Effector CD4-positive, alpha-beta T cell (primary cell): ENCODE results near the gene ARID2.

ENCODE experiments used
- DNase-seq: peaks from one replicate; pipeline ENCODE4 v3.0.0-alpha.2; 2020

The ARID2 gene

DNA sequence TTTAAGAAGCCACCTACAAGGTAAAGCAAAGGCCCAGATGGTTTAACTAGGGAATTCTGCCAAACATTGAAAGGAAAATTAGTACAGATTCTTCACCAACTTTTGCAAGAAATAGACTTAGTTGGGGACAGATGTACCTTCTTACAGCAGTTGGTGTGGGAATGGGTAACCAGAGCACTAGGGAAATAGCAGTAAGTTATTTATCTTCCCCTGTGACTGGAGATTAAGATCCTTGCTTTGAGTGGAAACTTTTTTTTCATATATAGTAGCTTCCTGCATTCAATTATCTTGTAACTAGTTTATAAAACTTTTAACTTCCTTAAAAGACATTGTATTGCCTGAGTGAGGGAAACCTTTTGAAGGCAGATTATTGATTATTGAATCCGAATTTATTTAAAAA is 44.2 kb downstream of the ARID2 start:
- DNase-seq: no peak

DNA sequence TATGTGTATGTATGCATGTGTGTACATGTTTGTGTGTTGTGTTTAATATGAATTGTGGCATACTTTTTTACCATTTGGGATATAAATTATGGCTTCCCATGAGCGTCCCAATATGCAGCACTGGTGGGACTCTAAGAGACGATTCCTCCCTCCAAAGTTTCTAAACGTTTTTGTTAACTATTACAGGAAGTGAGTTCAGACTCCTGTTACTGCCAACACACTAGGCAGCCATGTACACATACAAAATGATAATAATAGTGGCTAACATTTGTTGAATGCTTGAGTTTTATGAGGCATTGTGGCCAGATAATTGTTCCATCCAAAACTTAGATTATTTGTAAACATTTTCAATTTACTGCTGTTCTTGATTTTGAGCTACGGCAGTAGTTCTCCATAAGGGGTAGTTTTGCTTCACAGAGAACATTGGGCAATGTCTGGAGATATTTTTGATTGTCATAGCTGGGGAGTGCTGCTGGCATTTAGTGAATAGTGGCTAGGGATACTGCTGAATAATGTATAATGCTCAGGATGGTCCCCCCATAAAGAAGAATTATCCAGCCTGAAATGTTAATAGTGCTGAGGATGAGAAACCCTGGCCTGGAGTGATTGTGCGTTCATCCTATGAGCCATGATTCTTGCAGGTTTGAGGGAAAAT is 45.1 kb downstream of the ARID2 start:
- DNase-seq: no peak

DNA sequence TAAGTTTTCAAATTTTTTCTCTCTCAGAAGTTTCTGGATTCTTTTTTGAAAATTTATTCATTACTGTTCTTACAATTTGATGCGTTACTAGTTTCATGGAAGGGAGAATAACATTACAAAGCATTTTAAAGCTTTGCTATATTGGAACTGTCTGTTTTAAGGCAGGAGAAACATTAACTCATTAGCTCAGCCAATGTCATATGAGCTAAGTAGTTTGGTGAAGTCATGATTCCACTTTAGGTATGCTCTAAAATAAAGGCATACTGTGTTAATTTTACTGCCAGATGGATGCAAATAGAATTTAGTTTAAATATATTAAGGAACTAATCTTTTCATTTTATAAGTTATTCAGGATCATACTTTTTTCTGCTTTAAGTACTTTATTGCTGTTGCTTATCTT is 46.0 kb downstream of the ARID2 start:
- no peak for DNase-seq

DNA sequence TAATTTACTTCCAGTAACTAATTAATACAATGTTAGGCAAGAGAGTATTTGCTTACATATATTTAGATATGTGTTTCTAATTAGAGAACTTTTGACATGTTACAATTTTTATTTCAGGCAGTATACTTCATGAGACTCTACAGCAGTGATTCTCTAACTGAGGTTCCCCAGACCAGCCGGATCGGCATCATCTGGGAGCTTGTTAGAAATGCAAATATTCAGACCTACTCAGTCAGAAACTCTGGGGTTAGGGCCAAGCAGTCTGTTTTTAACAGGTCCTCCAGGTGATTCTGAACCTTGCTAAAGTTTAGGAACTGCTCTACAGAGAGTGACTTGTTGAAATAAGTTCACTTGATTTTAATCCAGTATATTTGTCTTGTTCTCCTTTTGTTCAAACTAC is 46.5 kb downstream of the ARID2 start:
- no peak for DNase-seq

DNA sequence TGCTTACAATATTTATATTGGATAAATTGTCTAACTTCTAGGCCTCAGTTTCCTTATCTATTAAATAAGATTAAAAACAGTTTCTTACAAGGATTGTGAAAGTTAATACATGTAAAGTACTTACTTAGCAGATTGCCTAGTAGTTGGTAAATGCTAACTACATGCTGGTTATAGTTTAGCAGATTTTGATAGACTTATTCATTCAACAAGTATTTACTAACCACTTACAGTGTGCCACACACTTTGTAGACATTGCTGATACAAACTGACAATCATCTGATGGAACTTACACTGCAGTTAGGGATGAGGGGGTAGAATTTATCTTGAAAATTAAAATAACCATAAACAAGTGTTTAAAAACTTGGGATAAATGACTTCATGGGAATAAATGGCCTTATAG is 50.4 kb downstream of the ARID2 start:
- DNase-seq: no peak

DNA sequence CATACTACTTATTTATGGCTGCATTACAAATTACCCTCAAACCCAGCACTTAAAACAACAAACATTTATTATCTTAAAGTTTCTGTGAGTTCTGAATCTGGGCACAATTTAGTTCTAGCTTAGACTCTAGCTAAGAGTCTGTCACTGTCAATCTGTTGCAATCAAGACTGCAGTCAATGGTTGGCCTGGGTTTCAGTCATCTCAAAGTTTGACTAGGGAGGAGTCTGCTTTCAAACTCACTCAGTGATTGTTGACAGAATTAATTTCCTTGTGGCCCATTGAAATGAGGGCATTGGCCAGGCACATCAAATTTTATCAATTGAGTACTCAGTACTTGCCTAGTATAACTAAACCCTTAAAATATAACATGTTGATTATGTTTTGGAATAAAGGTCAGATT is 51.6 kb downstream of the ARID2 start:
- no peak for DNase-seq

DNA sequence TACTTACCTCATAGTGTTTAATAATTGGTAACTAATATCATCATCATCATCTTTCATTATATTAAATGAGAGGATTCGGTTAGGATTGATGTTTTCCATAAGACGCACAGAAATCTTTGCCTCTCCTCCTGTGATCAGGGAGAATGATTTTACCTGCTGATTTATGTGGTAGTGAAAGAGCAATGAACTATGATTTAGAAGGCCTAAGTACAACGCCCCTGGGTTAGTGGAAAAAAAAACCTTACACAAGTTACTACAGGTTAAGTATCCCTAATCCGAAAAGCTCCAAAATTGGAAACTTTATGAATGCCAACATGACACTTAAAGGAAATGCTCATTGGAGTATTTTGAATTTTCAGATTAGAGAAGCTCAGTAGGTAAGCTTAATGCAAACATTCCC is 55.8 kb downstream of the ARID2 start:
- DNase-seq: no peak

DNA sequence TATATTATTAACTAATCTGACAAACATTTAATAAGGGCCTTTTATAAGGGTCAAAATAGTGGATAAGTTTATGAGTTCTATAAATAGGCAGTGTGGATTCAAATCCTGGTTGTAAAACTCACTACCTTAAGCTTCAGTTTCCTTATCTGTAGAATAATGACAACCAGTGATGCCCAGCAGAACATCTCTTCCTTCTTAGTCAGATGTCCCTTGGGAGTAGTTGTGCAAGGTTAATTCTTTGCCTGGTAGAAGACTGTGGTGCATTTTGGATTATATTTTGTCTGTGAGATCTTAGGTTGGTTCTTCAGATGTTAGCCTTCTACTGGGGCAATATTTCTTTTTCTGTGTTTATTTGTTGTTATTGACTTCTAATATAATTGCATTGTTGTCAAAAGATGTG is 59.5 kb downstream of the ARID2 start:
- DNase-seq: no peak

DNA sequence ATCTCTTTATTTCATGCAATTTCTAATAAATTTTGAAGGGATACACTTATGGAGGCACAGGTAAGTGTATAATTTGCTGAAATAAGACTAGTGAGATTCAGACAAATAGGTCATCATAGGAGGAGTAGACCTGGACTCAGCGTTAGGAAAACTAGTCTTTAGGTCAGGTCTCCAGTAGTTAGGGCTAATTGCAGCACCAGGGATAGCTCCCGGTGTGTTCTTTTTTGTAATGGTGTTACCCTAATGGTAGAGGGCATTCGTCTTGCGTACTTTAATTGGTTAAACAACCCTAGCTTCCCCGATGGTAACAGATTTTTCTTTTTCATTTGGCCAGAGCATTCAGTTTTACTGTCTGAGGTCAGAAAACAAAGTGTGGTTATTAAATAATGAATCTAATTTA is 64.9 kb downstream of the ARID2 start:
- no peak for DNase-seq

DNA sequence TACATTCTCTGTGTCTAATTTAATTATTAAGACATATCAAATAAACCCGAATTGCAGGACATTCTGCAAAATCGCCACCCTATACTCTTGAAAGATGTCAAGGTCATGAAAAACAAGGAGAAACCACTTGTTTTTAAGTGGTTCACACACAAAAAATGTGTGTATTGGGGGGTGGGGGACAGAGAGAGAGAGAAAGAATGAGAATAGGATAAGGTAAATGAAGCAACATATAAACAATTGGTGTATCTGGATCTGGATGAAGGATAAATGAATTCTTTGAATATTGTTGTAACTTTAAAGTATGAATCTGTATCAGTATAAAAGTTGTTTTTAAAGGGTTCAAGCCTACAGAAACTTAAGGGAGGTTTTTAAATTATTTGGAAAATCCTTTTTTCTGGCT is 72.1 kb downstream of the ARID2 start:
- no peak for DNase-seq

DNA sequence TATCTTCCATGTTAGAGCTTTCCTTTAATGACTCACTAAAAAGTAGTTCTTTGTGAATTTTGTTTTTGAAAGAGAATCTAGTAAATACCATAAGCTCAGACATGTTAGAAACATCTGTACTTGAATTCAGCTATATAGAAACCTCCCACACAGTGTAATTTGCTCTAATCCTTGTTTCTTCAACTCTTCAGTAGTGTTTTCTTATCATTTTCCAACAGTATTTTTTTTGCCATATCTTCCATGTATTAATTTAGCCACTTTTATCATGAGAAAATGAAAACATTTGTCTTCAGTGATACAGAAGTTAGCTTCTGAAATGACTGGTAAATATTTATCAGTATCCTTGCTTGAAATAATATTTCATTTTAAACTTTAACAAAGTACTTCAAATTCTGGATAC is 73.6 kb downstream of the ARID2 start:
- no peak for DNase-seq

DNA sequence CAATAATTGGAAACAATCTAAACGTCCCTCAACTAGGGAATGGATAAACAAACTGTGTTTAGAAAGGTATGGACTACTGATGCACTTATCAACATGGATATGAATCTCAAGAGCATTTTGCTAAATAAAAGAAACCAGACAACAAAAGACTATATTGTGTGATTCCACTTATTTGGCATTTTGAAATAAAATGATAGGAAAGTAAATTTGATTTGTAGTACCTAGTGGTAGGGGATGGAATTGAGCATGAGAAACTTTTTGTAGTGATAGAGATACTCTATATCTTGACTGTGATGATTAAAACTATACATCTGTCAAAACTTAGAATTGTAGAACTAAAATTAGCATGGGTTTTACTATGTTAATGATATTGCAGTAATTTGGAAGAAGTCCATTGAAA is 87.1 kb downstream of the ARID2 start:
- DNase-seq: no peak

DNA sequence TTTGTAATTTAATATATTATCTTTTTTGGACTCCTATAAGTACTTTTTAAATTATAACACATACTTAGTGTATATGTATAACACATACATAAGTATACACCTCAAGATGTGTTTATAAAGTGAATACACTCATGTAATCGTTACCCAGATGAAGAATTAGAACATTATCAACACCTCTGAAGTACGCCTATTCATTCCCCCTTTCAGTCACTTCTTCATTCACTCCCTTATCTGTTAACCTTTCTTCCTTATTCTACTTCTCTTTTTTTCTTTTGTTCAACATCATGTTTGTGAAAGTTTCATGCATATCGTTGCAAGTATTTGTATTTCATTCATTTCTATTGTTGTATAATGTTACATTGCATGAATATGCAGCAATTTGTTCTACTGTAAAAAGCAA is 98.5 kb downstream of the ARID2 start:
- DNase-seq: no peak

DNA sequence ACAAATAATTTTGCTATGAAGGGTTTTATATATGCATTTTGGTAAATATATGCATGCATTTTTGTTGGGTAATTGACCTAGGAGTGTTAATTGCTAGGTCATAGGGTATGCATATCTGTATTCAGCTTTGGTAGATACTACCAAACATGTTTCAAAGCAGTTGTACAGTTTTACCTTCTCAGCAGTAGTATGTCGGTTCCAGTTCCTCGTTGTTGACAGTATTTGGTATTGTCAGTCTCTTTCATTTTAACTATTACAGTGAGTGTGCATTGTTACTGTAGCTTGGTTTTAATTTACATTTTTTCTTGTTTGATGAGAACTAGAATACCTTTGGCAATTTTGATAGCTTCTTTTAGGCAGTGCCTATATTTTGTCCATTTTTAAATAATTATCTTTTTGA is 98.9 kb downstream of the ARID2 start:
- no peak for DNase-seq

DNA sequence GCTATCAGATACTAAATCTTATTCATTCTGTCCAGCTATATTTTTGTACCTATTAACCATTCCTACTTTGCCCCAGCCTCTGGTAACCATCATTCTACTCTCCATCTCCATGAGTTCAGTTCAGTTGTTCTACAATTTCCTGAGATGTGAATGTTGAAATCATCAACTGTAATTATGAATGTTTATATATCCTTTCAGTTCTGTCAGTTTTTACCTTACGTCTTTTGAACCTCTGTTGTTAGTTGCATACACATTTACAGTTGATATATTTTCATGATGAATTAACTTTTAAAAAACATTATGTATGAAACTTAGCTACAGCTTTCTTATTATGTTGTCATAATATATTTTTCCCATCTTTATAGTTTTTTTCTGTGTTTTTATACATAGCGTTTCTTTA is 102.1 kb downstream of the ARID2 start:
- DNase-seq: no peak

DNA sequence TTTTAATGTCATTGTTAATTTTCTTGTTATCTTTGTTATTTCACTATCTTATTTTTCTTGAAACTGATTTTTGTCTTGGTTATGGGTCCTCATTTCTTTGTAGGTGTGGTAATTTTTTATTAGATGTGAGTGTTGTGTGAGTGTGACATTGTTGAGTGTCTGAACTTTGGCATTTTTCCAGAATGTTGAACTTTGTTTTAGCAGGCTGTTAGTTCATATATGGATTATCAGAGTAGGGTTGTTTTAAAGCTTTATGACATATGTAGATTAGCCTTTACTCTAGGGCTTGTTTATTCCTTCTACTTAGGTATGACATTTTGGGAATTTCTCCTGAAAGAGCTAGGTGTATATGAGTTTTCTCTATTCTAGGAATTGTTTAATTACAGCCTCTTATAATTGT is 103.9 kb downstream of the ARID2 start:
- DNase-seq: no peak

DNA sequence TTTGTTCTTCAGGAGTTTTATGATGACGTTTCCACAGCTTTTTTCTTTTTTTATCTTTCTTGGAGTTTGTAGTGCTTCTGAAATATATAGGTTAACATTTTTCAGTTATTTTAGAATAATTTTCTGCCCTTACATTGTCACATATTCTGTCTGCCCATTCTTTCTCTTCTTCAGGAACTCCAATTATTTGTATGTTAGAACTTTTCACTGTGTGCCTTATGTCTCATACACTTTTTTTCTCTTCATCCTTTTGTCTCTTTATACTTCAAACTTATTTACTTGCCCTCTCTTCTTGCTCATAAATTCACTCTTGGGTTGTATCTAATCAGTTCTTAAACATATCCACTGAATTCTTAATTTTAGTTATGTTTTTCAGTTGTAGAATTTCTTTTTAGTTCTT is 105.3 kb downstream of the ARID2 start:
- DNase-seq: no peak

DNA sequence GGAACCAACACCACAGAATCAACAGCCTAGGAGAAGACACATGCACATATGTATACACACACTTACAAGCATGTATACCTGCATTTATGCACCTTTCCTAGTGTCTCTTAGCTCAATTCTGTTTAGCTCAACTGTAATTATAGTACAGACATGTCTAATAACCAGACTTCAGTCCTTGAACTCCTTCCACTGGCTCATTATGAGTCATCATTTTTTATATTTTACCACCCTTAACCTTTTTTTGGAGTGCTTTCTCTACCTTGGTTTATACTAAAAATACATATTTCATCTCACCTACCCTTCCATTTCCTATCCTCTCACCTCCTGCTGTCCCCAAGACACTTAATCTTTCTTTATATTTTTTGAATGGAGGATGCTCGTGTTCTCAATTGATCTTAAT is 110.4 kb downstream of the ARID2 start:
- no peak for DNase-seq

DNA sequence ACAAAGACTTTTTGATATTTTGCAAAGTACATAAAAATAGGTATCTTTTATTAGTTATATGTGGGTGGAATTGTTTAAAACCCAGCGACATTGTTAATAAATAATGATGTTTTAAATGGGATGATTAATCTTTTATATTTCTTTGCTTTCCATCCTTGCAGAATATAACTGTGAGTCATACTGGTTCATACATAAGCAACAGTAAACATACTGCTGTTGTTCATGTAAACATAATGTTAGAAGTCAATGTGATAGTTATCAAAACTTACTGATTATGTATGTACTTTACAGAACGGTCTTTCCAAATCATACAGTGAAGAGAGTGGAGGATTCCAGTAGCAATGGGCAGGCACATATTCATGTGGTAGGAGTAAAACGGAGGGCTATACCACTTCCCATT is 119.8 kb downstream of the ARID2 start:
- DNase-seq: no peak

DNA sequence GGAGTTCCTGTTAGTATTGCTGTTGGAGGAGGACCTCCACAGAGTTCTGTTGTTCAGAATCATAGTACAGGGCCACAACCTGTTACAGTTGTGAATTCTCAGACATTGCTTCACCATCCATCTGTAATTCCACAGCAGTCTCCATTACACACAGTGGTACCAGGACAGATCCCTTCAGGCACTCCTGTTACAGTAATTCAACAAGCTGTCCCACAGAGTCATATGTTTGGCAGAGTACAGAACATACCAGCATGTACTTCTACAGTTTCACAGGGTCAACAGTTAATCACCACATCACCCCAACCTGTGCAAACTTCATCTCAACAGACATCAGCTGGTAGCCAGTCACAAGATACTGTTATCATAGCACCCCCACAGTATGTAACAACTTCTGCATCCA is 120.8 kb downstream of the ARID2 start:
- no peak for DNase-seq

DNA sequence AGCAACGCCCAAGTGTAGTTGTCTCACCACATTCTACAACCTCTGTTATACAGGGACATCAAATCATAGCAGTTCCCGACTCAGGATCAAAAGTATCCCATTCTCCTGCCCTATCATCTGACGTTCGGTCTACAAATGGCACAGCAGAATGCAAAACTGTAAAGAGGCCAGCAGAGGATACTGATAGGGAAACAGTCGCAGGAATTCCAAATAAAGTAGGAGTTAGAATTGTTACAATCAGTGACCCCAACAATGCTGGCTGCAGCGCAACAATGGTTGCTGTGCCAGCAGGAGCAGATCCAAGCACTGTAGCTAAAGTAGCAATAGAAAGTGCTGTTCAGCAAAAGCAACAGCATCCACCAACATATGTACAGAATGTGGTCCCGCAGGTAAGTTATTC is 123.0 kb downstream of the ARID2 start:
- no peak for DNase-seq

DNA sequence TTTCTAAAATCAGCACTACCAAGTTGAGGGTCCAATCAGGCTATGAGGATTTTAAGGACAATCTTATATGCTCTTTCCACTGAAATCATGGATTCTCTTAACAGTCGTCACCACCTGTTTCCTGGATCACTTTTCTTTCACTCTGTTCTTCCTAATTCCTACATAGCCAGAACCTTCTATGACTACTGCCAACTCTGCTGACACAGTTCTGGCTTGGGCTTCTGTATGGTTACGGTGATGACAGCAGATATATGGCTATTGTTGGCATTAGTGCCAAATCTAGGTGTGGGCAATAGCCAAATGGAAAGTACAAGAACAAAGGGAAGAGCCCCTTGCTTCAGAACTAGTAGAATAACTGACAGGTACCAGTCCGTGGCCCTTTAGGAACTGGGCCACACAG is 124.0 kb downstream of the ARID2 start:
- DNase-seq: no peak

DNA sequence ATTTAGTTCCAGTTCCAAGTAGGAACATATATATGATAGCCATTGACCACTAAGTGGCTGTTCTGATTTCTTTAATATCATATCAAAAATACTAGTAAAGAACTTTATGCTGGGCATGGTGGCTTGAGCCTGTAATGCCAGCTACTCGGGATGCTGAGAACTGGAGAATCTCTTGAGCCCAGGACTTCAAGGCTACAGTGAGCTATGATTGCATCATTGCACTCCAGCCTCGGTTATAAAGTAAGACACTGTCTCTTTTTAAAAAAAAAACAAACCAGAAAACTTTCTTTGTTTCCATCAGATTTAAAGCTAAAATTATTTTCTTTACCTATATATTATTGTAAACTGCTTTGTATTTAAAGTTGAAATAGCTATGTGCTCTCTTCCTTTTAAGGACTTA is 133.8 kb downstream of the ARID2 start:
- no peak for DNase-seq

DNA sequence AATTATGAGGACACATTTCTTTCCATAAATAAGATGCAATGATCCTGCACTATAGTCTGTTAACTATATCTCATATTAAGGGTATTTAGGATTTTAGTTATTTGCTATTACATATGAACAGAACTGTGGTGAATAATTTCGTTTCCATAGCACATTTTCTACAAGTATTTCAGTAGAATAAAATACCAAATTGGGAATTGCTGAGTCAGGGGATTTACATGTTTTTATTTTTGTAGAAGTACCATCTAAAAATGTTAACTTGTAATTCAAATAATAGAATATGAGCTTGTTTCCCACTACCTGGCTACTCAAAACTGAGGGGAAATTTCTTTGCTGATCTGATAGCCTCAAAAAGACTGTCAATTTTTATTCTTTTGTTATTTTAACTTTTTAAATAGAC is 136.8 kb downstream of the ARID2 start:
- DNase-seq: no peak

DNA sequence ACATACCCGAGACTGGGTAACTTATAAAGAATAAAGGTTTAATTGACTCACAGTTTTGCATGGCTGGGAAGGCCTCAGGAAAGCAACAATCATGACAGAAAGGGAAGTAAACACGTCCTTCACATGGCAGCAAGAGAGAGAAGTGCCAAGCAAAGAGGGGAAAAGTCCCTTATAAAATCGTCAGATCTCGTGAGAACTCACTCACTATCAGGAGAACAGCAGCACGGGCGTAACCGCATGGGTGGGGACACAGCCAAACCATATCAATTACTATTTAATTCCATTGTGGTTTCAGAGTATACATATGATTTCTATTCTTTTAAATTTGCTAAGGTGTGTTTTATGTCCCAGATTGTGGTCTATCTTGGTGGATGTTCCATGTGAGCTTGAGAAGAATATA is 142.9 kb downstream of the ARID2 start:
- DNase-seq: no peak

DNA sequence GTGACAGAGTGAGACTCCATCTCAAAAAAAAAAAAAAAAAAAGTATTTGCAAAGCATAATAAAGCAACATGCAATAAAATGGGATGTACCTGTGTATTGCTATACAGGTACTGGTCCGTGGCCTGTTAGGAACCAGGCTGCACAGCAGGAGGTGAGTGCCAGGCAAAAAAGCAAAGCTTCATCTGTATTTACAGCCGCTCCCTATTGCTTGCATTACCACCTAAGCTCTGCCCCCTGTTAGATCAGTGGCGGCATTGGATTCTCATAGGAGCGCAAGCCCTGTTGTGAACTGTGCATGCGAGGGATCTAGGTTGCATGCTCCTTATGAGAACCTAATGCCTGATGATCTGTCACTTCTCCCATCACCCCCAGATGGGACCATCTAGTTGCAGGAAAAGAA is 147.6 kb downstream of the ARID2 start:
- no peak for DNase-seq
